T follicular helper cell (primary cell): Measurements from ENCODE around the gene DHRS12.

Source experiments
- DNase-seq: peaks from one replicate; pipeline ENCODE4 v3.0.0-alpha.2; 2020; ENCODE audit warnings: low read depth

Gene DHRS12

DNA sequence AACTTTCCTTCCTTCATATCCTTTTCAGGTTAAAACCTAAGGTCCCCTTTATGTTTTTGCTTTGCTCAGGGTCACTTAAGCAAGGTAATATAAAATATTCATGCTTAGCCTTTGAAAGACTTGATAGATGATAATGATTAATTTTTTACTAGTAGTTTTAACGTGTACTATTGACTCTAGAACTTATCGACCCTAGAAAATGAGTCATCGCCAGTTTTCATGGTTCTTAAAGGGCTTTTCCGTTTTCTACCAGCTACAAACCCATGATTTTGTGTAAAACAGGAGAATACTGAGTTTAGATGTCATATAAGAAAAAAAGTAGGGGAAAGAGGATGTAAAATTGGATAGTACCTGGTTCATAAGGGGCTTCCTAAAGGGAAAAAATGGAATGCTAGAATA is 75.7 kb downstream of the DHRS12 start:
- DNase-seq: no peak

DNA sequence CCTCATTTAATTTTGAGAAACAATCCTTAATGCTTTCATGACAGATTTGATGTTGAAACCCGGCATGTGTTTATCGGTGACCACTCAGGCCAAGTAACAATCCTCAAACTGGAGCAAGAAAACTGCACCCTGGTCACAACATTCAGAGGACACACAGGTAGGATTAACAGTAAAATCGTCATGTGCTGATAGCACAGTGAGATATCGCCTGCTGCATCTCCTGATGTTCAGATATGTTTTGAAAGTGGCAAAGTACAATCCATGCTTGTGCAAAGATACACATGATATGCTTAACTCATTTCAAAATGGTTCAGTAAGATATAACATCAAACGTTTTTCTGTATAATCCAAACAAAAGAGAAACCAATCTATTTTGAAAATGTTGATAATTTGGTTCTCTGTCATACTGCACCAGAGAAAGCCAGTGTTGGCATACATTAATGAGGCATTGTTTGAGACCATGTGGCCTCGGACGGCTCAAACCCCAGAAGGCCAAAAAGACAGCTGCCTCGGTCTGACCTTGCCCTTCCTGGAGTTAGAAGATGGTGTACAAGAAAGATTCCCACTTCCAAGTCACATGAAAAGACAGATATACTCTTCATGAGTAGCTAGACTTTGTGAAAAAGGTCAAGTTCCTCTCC is 76.2 kb downstream of the DHRS12 start:
- DNase-seq: no peak

DNA sequence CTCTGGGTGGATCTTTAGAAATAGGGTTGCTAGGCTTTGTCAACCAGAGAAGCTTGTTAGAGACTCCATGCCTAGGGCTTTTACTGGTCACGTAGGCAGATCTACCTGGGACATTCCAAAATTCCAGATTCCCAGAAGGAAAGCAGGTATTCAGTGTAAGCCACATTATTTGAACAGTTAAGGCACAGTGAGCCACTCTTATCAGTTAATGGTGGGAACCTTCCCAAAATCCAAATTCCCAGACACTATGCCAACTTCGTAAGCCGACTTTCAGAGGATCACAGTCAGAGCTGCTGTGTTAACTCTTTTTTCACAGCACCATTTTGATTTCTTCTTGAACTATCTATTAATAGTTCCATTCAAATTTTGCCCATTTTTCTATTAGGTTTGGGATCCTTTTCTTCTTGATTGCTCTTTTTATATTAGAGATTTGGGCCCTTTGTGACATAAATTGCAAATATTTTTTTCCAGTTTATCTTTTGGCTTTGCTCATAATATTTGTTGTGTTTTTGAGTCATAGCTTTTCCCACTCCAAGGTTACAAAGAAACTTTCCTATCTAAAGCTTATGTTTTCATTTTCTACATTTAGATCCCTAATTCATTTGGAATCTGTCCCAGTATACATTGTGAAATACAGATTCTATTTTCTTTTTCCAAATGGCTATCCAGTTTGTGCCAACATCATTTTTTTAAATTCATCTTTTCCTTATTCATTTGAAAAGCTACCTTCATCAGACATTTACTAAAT is 77.3 kb downstream of the DHRS12 start:
- no peak for DNase-seq

DNA sequence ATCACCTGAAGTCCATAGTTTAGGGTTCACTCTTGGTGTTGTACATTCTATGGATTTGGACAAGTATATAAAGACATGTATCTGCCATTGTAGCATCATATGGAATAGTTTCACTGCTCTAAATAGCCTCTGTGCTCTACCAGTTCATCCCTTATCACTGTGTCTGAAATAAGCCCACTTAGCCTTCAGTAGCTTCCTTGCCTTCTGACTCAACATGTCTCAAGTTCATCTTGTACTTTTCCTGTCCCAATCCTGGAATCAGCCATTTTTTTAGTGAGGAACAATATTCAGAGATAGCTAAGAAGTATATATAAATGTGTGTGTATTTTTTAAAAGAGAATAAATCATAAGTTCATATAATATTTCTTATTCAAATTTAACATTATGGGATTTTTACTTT is 79.2 kb downstream of the DHRS12 start:
- no peak for DNase-seq

DNA sequence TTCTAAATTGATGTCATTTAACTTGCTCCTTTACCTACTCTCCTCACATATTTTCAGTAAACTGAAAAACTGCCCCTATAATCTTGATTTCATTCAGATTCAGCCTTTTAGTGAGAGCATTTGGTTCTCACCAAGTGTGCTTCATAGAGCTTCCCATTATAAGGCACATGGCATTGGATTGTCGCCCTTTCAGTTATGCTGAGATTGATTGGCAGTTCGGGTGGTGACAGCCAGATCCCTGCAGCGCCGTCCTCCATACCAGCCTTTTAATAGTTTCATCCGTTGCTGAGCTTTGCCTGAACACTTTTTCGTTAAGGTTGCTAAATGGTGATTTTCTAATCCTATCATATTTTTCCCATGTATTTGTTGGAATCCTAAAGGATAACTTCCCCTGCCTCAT is 80.4 kb downstream of the DHRS12 start:
- DNase-seq: no peak

DNA sequence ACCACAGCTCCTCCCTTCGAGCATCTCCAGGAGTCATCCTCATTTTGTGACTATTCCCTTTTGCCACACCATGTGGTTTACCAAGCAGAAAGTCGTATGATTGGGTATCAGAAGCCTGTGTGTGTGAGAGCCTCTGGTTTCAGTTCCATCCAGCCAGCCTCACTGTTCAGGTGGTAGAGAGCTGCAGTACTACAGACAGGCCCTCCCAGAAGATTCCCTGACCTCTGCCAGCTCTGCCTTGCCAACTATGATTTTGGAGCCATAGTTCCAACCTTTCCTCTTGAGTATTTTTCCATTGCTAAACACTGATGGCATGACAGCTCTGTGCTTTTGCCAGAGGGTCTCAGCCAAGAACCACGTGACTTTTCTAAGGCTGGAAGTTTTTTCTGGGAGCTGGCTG is 82.5 kb downstream of the DHRS12 start:
- no peak for DNase-seq

DNA sequence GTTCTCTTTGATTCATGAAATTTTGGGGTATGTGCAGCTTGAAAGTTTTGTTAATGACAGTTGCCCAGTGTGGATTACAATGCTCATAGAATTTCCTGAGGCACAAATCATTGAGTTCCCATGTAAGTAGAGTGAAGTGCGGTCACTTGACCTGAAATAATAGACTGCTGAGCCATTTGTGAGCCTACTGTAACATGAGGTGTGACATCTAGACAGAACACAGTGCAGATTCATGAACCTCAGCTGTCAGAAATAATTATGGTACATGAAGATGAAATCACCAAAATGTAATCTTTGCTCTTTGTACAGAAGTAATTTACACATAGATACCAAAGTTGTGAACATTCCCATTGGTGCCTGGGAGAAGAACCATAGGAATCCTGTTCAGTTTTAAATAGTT is 84.6 kb downstream of the DHRS12 start:
- no peak for DNase-seq
